GM19397 (cell line): ENCODE results near the gene NCF2.
"Not testable (repeated sequence)": the region's sequence is repeated elsewhere in the genome, so short reads cannot be mapped to it uniquely, and the experiment has no call there.

Source experiments
- ATAC-seq: cut with Tn5 transposase; IDR thresholded peaks from one replicate; pipeline ENCODE4 v1.9.1; 2021; ENCODE audit warnings: mild to moderate bottlenecking, moderate library complexity; ENCODE audit not compliant: unreplicated experiment

The NCF2 gene

DNA sequence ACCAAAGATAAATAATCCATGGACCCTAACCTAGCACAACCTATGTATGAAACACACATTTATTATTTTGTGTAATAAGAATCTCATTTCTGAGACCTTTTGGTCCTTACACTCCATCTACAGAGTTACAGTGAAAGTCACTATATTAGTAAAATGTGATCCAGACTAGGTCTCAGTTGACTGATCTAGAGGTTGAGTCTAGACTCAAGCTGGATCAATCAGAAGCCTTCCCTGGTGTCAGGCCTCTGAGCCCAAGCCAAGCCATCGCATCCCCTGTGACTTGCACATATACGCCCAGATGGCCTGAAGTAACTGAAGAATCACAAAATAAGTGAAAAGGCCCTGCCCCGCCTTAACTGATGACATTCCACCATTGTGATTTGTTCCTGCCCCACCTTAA lies 22.7 kb upstream of the NCF2 start:
- not testable (repeated sequence) for ATAC-seq

GRCh38 chr1:183612407-183612806 lies 22.1 kb upstream of the NCF2 start:
- ATAC-seq: no peak

DNA sequence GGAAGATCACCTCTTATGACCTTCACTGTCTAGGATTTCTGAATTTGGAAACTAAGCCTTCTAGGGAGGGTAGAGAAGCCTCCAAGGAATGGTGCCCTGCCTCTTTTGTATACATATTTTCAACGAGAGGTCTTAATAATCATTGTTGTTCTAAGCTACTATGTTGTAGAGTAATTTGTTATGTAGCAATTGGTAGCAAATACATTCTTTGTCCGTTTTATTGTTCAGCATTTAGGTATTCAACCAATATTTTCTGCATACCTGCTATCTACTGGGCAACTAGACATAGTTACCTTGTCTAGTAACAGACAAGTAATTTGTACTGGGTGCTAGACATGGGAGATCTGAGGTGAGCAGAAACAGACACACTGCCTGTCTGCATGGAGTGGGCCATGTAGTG lies 20.8 kb upstream of the NCF2 start:
- ATAC-seq: no peak

DNA sequence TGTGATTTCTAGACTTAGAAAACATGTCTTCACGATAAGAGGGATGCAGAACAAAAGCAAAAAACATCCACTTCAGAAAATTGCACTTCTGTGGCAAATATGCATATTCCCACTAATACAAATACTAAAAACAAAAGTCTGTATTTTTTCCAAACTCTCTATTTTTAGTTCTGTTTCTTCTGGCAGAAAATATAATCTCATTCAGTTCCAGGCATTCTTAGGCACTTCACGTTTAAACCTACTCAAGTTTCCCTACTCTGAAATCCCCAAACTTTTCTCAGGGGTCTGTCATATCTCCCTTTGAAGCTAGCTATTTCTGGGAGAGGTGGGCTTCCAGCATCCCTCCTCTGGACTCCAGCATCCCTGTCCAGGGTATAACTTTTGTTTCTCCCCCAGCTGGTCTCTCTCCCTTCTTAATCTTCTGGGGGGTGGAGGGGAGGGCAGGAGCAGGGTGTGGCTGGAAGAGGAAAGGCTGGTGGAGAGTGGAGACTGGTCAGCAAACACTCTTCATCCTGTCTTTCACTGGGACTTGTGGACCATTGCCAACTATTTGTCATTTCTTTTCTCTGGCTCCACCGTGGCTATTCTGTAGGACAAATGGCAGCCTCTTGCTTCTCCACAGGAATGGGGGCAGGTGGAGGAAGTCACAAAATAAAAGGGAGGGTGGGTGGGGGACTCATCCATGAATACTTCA lies 19.6 kb upstream of the NCF2 start:
- ATAC-seq: no peak

- peak; percentile 37 for ATAC-seq
Observed at GRCh38 chr1:183609313-183609712, 19.1 kb upstream of the NCF2 start.

DNA sequence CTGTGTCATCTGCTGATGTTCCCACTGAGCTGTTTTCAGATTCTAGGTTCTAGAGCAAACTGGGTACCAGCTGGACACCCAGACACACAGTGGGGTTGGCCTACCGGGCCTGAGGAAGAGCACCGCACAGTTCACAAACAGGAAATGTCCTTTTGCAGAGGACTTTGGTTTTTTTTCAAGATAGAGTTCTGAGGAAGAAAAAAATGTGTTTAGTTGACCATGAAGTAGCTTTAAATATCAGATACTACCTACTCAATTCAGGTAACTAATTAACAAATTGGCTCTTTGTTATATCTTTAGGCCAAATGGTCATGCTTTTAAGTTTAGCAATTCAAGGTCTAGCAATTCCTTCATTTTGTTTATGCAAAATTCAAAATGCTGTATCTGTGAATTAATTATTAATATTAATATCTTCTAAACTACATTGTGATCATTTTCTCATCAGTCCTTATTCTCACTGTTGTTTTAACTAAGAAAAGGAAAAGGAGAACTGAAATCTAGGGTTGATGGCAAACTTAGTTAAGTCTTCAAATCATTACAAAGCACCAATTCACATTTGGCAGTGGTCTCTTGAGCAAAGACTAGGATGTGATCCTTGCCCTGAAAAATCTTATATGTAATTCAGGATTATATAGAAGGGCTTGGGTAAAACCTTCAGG lies 17.2 kb upstream of the NCF2 start:
- ATAC-seq: peak; percentile 45

GRCh38 chr1:183605904-183606303 lies 15.6 kb upstream of the NCF2 start:
- ATAC-seq: no peak

- ATAC-seq: peak; percentile 13
Observed at GRCh38 chr1:183604815-183605214, 14.6 kb upstream of the NCF2 start.

GRCh38 chr1:183604038-183604808 lies 14.0 kb upstream of the NCF2 start:
- ATAC-seq: peak; percentile 34

- ATAC-seq: no peak
Observed at GRCh38 chr1:183602510-183602909, 12.3 kb upstream of the NCF2 start.

- no peak for ATAC-seq
Observed at GRCh38 chr1:183600634-183601033, 10.4 kb upstream of the NCF2 start.

DNA sequence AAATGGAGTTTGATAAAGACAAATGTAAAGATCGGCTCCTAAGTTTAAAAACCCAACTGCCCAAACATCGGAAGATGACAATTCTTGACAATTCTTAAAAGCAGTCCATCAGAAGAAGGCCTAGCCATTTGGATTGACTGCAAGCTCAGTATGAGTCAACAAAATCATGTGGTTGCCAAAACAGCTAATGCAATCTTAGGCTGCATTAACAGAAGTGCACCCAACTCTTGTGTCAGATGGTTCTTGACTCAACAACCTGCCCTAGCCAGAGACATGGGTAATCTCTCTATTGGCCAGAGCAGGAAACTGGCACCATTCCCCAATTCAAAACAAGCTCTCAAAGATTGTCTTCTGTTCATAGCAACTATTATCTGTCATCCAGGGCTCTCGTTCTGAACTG lies 9.9 kb upstream of the NCF2 start:
- no peak for ATAC-seq

GRCh38 chr1:183598386-183598785 lies 8.1 kb upstream of the NCF2 start:
- peak; percentile 55 for ATAC-seq

GRCh38 chr1:183597656-183598347 lies 7.5 kb upstream of the NCF2 start:
- ATAC-seq: no peak

DNA sequence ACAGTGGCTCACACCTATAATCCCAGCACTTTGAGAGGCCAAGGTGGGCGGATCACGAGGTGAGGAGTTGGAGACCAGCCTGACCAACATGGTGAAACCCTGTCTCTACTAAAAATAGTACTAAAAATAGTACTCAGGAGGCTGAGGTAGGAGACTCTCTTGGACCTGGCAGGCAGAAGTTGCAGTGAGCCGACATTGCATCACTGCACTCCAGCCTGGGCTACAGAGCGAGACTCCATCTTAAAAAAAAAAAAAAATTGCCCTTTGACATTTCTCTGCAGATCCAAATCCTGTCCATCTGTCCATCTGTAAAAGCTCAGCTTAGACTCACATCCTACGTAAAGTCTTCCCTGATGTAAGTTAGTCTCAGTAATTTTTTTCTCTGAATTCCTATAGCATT lies 6.2 kb upstream of the NCF2 start:
- no peak for ATAC-seq

GRCh38 chr1:183595537-183595936 lies 5.3 kb upstream of the NCF2 start:
- no peak for ATAC-seq

- peak; percentile 40 for ATAC-seq
Observed at GRCh38 chr1:183593356-183593755, 3.1 kb upstream of the NCF2 start.

DNA sequence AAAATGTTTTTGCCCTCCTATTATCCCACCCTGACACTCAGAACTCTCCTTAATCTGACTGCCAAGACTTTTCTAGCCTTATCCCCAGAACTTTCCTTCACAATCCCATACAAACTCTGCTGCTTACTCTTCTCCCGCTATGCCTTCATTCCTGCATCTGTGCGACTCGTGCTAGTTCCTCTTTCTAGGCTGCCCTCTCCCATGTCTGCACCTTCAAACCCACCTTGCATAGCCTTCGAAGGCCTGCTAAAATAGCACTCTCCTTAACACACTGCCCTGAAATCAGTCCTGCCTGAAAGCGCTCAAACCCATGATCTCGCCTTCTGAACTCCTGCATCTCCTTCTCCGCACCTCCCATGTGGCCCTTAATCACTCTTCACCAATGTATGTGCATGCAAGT lies 2.5 kb upstream of the NCF2 start:
- ATAC-seq: no peak

- no peak for ATAC-seq
Observed at GRCh38 chr1:183589874-183590243, 400 bp downstream of the NCF2 start.

- ATAC-seq: no peak
Observed at GRCh38 chr1:183589384-183589783, 875 bp downstream of the NCF2 start.

DNA sequence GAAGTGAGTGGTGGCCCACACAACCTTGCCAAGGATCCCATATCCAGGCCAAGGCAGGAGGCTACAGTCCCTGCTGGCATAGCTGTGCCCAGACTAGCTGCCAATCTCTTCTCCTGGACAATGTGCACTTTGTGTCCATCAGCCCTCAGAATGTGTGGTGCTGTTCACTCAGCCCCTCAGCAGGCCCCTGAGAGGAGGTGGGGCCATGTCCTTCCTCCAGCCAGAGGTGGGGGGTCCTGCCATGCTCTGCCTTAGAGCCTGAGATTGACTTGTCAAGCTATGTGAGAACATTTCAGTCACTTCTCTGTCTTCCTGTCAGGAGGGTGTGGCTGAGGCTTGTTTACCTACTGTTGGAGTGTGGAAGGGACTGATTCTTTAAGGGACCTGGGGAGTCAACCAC lies 1.4 kb downstream of the NCF2 start:
- ATAC-seq: no peak
